Measurements from ENCODE around the gene GAPDHS. TPM values are rescaled to one million over a fixed set of nuclear protein-coding genes. Genes with fewer than 3 reads are reported as not detected.

GAPDHS gene
- total RNA-seq, 4 donors from 2014 or later = not detected

DNA sequence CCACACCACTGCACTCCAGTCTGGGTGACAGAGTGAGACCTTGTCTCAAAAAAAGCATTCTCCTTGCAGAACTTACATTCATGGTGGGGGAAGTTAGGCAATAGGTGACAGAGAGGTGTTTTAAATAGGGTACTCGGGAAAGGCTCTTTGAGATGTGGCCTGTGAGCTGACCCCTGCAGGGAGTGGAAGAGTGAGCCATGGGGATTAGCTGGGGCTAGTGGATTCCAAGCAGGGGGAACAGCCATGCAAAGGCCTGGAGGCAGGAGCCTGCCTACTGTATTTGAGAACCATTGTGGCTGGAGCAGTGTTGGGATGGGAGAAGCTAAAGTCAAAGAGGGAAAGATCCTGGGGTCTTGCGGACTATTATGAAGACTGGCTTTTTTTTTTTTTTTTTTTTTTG lies 15.9 kb upstream of the GAPDHS start:
- no peak overlapping the region for H3K4me3 ChIP-seq
- no peak overlapping the region for H3K27ac ChIP-seq (replicated peaks in 1 of 4)
- peaks cover 0 to 36% (median 3%) of the 10 kb centered on the region in 4 donors for H3K27me3 ChIP-seq
- H3K4me1 ChIP-seq = peaks cover 0 to 4% (median 0%) of the 10 kb centered on the region in 4 donors
- no peaks in the 10 kb centered on the region for H3K36me3 ChIP-seq
- TF ChIP-seq POLR2AphosphoS5 (IDR thresholded peaks at IDR 0.05) = no peak
- no peak for TF ChIP-seq EP300 (IDR thresholded peaks at IDR 0.05)
- no peak for TF ChIP-seq POLR2A (IDR thresholded peaks at IDR 0.05; ENCODE audit: low read depth)
- TF ChIP-seq, protein P1, sequence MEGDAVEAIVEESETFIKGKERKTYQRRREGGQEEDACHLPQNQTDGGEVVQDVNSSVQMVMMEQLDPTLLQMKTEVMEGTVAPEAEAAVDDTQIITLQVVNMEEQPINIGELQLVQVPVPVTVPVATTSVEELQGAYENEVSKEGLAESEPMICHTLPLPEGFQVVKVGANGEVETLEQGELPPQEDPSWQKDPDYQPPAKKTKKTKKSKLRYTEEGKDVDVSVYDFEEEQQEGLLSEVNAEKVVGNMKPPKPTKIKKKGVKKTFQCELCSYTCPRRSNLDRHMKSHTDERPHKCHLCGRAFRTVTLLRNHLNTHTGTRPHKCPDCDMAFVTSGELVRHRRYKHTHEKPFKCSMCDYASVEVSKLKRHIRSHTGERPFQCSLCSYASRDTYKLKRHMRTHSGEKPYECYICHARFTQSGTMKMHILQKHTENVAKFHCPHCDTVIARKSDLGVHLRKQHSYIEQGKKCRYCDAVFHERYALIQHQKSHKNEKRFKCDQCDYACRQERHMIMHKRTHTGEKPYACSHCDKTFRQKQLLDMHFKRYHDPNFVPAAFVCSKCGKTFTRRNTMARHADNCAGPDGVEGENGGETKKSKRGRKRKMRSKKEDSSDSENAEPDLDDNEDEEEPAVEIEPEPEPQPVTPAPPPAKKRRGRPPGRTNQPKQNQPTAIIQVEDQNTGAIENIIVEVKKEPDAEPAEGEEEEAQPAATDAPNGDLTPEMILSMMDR (IDR thresholded peaks at IDR 0.05) = no peak
- H3K9me3 ChIP-seq = no peaks in the 10 kb centered on the region
- 76% methylated on average over 2 of the region's 2 CpGs for WGBS
- intact Hi-C loops (cut with DNase I) = no loop called here
- DNase-seq (ENCODE audit: extremely low spot score) = no peak

DNA sequence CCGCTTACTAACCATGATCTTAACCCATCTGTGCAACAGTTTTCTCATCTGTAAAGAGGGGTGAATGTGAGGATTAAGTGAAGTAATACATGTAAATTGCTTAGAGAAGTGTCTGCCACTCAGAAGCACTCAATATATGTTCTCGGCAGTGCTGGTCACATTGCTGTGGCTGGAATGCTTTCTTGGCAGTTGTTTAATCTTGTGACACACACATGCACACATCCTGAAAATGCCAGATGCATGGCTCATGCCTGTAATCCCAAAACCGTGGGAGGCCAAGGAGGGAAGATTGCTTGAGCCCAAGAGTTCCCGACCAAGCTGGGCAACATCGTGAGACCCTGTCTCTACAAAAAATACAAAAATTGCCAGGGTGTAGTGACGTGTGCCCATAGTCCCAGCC lies 14.9 kb upstream of the GAPDHS start:
- H3K27ac ChIP-seq (replicated peaks in 1 of 4) = no peak overlapping the region
- 73% methylated on average over 6 of the region's 6 CpGs for WGBS
- no peak overlapping the region for H3K4me3 ChIP-seq
- H3K9me3 ChIP-seq = no peaks in the 10 kb centered on the region
- intact Hi-C loops (cut with DNase I) = no loop called here
- TF ChIP-seq, protein P1 (IDR thresholded peaks at IDR 0.05) = no peak
- no peak for TF ChIP-seq POLR2A (IDR thresholded peaks at IDR 0.05; ENCODE audit: low read depth)
- TF ChIP-seq EP300 (IDR thresholded peaks at IDR 0.05) = no peak
- TF ChIP-seq POLR2AphosphoS5 (IDR thresholded peaks at IDR 0.05) = no peak
- H3K27me3 ChIP-seq = peaks cover 0 to 30% (median 3%) of the 10 kb centered on the region in 4 donors
- no peak for DNase-seq (ENCODE audit: extremely low spot score)
- no peaks in the 10 kb centered on the region for H3K36me3 ChIP-seq
- peaks cover 0 to 4% (median 0%) of the 10 kb centered on the region in 4 donors for H3K4me1 ChIP-seq

DNA sequence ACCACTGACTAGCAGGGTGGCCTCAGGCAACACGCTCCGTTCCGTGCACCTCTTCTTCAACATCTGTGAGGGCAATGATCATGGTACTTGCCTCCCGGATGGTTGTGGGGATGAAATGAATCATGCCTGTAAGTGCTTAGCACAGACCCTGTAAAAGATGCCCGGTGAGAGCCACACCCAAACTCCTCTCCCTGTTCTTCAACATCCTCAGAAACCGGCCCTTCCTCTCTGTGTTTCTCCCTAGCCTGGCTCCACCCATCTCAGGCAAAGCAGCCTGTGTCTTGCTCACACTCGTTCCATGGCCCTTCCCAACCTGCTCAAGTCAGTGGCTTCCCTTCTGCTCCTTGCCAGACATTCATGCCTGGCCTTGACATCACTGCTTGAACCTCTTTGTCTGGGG lies 14.0 kb upstream of the GAPDHS start:
- WGBS = 67% methylated on average over 7 of the region's 7 CpGs
- H3K27me3 ChIP-seq = peaks cover 0 to 30% (median 2%) of the 10 kb centered on the region in 4 donors
- intact Hi-C loops (cut with DNase I) = no loop called here

DNA sequence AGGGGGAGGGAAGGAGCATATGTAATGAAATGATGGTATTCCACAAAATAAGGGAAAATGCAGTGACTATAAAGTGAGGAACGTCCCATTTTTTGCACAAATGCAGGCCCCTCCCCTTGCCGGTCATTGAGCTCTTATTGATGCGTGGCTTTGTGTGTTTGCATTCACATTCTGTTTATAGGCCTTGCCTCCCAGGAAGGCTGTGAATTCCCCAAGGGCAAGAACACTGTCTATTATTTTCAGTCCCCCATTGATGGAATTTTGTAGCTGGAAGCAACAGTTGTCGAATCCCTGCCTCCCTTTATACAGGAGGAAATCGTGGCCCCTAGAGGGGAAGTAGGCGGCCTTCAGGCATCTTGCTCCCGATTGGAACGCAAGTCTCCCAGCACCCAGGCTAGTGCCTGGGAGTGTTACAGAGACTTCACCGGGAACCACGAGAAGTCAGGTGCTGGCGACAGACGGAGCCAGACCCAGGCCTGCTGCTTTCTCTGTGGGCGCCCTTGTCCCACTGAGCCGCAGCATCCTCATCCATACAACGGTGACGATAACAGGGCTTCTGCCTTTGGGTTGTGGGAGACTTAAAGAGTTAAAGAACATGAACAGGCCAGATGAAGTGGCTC lies 12.0 kb upstream of the GAPDHS start:
- Histone ChIP-seq H3K27me3 (peaks cover 0 to 46% (median 0%) of the 10 kb centered on the region in 4 donors), H3K4me3 (no peak overlapping the region), H3K27ac (replicated peaks in 1 of 4) (no peak overlapping the region), H3K9me3 (no peaks in the 10 kb centered on the region), H3K4me1 (no peaks in the 10 kb centered on the region), H3K36me3 (no peaks in the 10 kb centered on the region)
- 61% methylated on average over 16 of the region's 16 CpGs for WGBS
- TF ChIP-seq, protein P1 (IDR thresholded peaks at IDR 0.05) = no peak
- TF ChIP-seq EP300 (IDR thresholded peaks at IDR 0.05) (no peak), POLR2AphosphoS5 (IDR thresholded peaks at IDR 0.05) (no peak), POLR2A (IDR thresholded peaks at IDR 0.05; ENCODE audit: low read depth) (no peak)
- intact Hi-C loops (cut with DNase I) = no loop called here
- no peak for DNase-seq (ENCODE audit: extremely low spot score)

More for the DNA sequence above, 14.0 kb upstream of the GAPDHS start:
- Histone ChIP-seq H3K4me3 (no peak overlapping the region), H3K9me3 (no peaks in the 10 kb centered on the region), H3K27ac (replicated peaks in 1 of 4) (no peak overlapping the region), H3K36me3 (no peaks in the 10 kb centered on the region), H3K4me1 (peaks cover 0 to 2% (median 0%) of the 10 kb centered on the region in 4 donors)
- no peak for DNase-seq (ENCODE audit: extremely low spot score)
- TF ChIP-seq EP300 (IDR thresholded peaks at IDR 0.05) (no peak), POLR2AphosphoS5 (IDR thresholded peaks at IDR 0.05) (no peak)
- TF ChIP-seq, protein P1 (IDR thresholded peaks at IDR 0.05) = no peak

Measured in esophagus muscularis mucosa (tissue), 4 donors.